NCI-H345 treated with DMSO at 0.1 percent for 48 hours (cell line): ENCODE results near the gene ERGIC1.

Experiments
- DNase-seq: peaks from one replicate; lab custom pipeline; 2025; ENCODE audit not compliant: unreplicated experiment; lab: John Stamatoyannopoulos, UW

Gene ERGIC1

GRCh38 chr5:172827841-172828240, 6.2 kb upstream of the ERGIC1 start:
- DNase-seq = no peak

- no peak for DNase-seq
Observed at GRCh38 chr5:172828911-172829431, 5.1 kb upstream of the ERGIC1 start.

- DNase-seq = no peak
Observed at GRCh38 chr5:172830275-172830799, 3.7 kb upstream of the ERGIC1 start.

GRCh38 chr5:172830876-172831662, 3.0 kb upstream of the ERGIC1 start:
- no peak for DNase-seq

GRCh38 chr5:172832383-172833315, 1.4 kb upstream of the ERGIC1 start:
- DNase-seq = no peak

GRCh38 chr5:172833372-172833685, 722 bp upstream of the ERGIC1 start:
- DNase-seq = no peak

GRCh38 chr5:172834415-172835289, 601 bp downstream of the ERGIC1 start:
- DNase-seq = no peak

GRCh38 chr5:172835290-172835993, 1.4 kb downstream of the ERGIC1 start:
- DNase-seq = no peak

- DNase-seq = no peak
Observed at GRCh38 chr5:172835994-172836356, 1.9 kb downstream of the ERGIC1 start.

GRCh38 chr5:172837640-172838039, 3.6 kb downstream of the ERGIC1 start:
- peak; percentile 23 for DNase-seq

- no peak for DNase-seq
Observed at GRCh38 chr5:172838151-172838875, 4.3 kb downstream of the ERGIC1 start.

- no peak for DNase-seq
Observed at GRCh38 chr5:172839669-172840431, 5.8 kb downstream of the ERGIC1 start.

GRCh38 chr5:172840432-172841154, 6.5 kb downstream of the ERGIC1 start:
- DNase-seq = no peak

- no peak for DNase-seq
Observed at GRCh38 chr5:172841256-172841655, 7.2 kb downstream of the ERGIC1 start.

- DNase-seq = no peak
Observed at GRCh38 chr5:172843825-172844576, 9.9 kb downstream of the ERGIC1 start.

- DNase-seq = no peak
Observed at GRCh38 chr5:172844577-172844838, 10.5 kb downstream of the ERGIC1 start.

GRCh38 chr5:172845154-172845553, 11.1 kb downstream of the ERGIC1 start:
- no peak for DNase-seq

- no peak for DNase-seq
Observed at GRCh38 chr5:172845576-172845975, 11.5 kb downstream of the ERGIC1 start.
